Body of pancreas (tissue), 4 donors: Measurements from ENCODE around the gene ARHGAP18. TPM values are rescaled to one million over a fixed set of nuclear protein-coding genes. Genes with fewer than 3 reads are reported as not detected.

ENCODE experiments used
- ATAC-seq: fragments of 150-250 bp; one replicate; pipeline ENCODE4 v1.9.1; 2016
- DNase-seq, 4 donors: peaks; one replicate each; pipeline ENCODE4 v3.0.0-alpha.2; 2019
- H3K27ac ChIP-seq, 4 donors: fragments of 200-600 bp; sonication (generic); 1 replicate in 3 of 4; 2 replicates in 1 of 4; pipeline versions ENCODE4 v1.5.1 to v1.6.1; 2016 to 2019; ENCODE audit warnings: mild to moderate bottlenecking in 1 of 4, mixed read lengths in 1 of 4, moderate library complexity in 1 of 4
- H3K27me3 ChIP-seq, 2 donors: fragments of 200-600 bp; sonication (generic); one replicate each; pipeline ENCODE4 v1.6.0; 2016; ENCODE audit warnings: mild to moderate bottlenecking in 1 of 2
- H3K36me3 ChIP-seq, 2 donors: fragments of 200-600 bp; sonication (generic); replicated peaks in 1 of 2; 2 replicates each; pipeline ENCODE4 v1.5.1; 2016; ENCODE audit warnings: low read depth in 2 of 2; ENCODE audit not compliant: insufficient read depth in 1 of 2
- H3K4me1 ChIP-seq: fragments of 200-600 bp; sonication (generic); one replicate; pipeline ENCODE4 v1.6.0; 2016
- H3K4me3 ChIP-seq, 2 donors: fragments of 200-600 bp; sonication (generic); 1 replicate in 1 of 2; 2 replicates in 1 of 2; pipeline ENCODE4 v1.5.1; 2016 to 2019
- H3K9me3 ChIP-seq, 3 donors: fragments of 200-600 bp; sonication (generic); 1 replicate in 2 of 3; 2 replicates in 1 of 3; pipeline ENCODE4 v1.5.1; 2016
- POLR2A ChIP-seq, 3 donors: fragments of 450-650 bp; IDR thresholded peaks; one replicate each; pipeline ENCODE4 v1.6.1; 2016; ENCODE audit warnings: antibody characterized with exemption in 3 of 3, mild to moderate bottlenecking in 2 of 3
- WGBS, 2 donors: methylation state at CpG; one replicate each; pipeline ENCODE4 v1.1.5; 2017; 5-methylcytosine and 5-hydroxymethylcytosine counted together
- intact Hi-C: fragments of 100-400 bp; cut with DNase I; formaldehyde crosslinking; loops from one replicate; pipeline ENCODE4 v1.15.1; 2023
- total RNA-seq, 2 donors: library from RNA; depleted of rRNA; stranded (reverse); fragments of >200 nt; gene quantifications; one replicate each; pipeline ENCODE4 v1.1.0, GENCODE V29; 2016
- TF ChIP-seq, protein P1 (sequence below), 7 experiments: fragments of 450-650 bp in 4 of 7; fragments of 200-600 bp in 3 of 7; sonication (generic) in 3 of 7; IDR thresholded peaks; one replicate each; pipeline ENCODE4 v1.5.1; 2016 to 2019; ENCODE audit warnings: antibody characterized with exemption in 7 of 7

Gene ARHGAP18
- total RNA-seq, 2 donors from 2014 or later, result 16.2 to 30.6 TPM

DNA sequence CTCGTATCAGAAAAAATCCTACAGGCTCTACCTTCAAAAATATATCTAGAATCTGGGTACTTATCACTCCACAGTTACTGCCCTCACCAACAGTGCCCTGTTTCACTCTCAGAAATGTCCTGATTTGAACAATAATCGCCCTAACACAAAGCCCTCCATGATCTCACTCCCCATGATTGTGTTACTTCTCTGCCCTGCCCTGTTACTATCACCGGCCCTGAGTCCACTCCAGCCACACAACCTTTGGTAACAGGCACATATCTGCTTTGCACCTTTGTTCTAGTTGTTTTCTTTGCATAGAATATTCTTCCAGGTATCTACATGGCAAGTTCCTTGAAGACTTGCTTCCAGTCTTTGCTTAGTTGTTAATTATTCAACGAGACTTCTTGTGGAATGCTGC, 142.0 kb downstream of the ARHGAP18 start:
- intact Hi-C loops, result no loop called here

DNA sequence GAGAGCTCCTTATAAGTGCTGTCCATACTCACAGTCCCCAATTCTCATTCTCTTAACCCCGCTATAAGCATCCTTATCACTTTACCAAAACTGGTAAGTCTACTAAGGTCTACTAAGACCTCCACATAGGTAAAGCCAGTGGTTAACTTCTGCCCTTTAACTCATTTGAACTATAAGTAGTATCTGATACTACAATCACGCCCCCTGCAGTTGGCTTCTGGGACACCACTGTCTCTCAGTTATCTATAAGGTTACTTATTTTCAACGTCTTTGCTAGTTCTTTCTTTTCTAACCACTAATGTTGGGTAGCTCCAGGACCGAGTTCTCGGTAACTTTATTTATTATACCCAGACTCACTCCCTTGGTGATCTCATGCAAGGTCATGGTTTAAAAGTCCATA, 142.6 kb downstream of the ARHGAP18 start:
- no peak overlapping the region for H3K4me3 ChIP-seq
- intact Hi-C loops, result no loop called here
- no peaks in the 10 kb centered on the region for H3K27me3 ChIP-seq
- peak in 2 of 4 donors; percentile 25 to 42 for DNase-seq
- 73 to 76% methylated on average over 5 of the region's 5 CpGs for WGBS, 2 donors
- no peaks in the 10 kb centered on the region for H3K4me1 ChIP-seq
- H3K27ac ChIP-seq, result no peak overlapping the region
- TF ChIP-seq, protein P1, sequence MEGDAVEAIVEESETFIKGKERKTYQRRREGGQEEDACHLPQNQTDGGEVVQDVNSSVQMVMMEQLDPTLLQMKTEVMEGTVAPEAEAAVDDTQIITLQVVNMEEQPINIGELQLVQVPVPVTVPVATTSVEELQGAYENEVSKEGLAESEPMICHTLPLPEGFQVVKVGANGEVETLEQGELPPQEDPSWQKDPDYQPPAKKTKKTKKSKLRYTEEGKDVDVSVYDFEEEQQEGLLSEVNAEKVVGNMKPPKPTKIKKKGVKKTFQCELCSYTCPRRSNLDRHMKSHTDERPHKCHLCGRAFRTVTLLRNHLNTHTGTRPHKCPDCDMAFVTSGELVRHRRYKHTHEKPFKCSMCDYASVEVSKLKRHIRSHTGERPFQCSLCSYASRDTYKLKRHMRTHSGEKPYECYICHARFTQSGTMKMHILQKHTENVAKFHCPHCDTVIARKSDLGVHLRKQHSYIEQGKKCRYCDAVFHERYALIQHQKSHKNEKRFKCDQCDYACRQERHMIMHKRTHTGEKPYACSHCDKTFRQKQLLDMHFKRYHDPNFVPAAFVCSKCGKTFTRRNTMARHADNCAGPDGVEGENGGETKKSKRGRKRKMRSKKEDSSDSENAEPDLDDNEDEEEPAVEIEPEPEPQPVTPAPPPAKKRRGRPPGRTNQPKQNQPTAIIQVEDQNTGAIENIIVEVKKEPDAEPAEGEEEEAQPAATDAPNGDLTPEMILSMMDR (IDR thresholded peaks at IDR 0.05), result peak in 3 of 7 experiments; percentile 12 to 18 (median 13)
- no peak for TF ChIP-seq POLR2A (IDR thresholded peaks at IDR 0.05)
- no peak for ATAC-seq
- H3K36me3 ChIP-seq, result no peaks in the 10 kb centered on the region
- H3K9me3 ChIP-seq, result no peaks in the 10 kb centered on the region

More for the DNA sequence above, 142.0 kb downstream of the ARHGAP18 start:
- H3K4me3 ChIP-seq, result no peak overlapping the region
- H3K36me3 ChIP-seq, result no peaks in the 10 kb centered on the region
- H3K27ac ChIP-seq, result no peak overlapping the region
- ATAC-seq, result no peak
- DNase-seq, result no peak
- H3K27me3 ChIP-seq, result no peaks in the 10 kb centered on the region
- no peaks in the 10 kb centered on the region for H3K4me1 ChIP-seq
- WGBS, 2 donors, result 80 to 85% methylated on average over 4 of the region's 4 CpGs
- no peaks in the 10 kb centered on the region for H3K9me3 ChIP-seq
- TF ChIP-seq POLR2A (IDR thresholded peaks at IDR 0.05), result no peak
- TF ChIP-seq, protein P1 (IDR thresholded peaks at IDR 0.05), result no peak

DNA sequence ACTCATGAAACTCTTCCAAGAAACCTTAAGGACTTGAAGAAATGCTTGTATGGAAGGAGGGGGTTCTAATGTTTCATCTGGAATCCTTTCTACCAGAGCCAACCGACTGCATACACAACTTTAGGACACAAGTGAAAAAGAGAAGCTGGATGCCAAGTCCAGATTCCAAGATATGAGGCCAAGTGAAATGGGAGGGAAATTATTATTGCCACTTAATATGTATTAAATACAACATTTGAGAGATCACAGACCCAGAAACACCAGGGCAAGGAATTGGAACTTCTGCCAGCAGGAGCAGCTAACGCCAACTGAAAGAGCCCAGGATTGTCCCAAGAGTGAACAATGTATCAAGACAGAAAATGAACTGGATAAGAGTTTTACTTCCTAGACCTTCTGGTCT, 144.2 kb downstream of the ARHGAP18 start:
- DNase-seq, result no peak
- TF ChIP-seq, protein P1 (IDR thresholded peaks at IDR 0.05), result no peak
- no peak for TF ChIP-seq POLR2A (IDR thresholded peaks at IDR 0.05)
- Histone ChIP-seq H3K27me3 (no peaks in the 10 kb centered on the region), H3K36me3 (no peaks in the 10 kb centered on the region), H3K4me3 (no peak overlapping the region), H3K27ac (no peak overlapping the region), H3K4me1 (no peaks in the 10 kb centered on the region), H3K9me3 (no peaks in the 10 kb centered on the region)
- ATAC-seq, result no peak
- intact Hi-C loops, result no loop called here
- 68 to 76% methylated on average over 2 of the region's 2 CpGs for WGBS, 2 donors

DNA sequence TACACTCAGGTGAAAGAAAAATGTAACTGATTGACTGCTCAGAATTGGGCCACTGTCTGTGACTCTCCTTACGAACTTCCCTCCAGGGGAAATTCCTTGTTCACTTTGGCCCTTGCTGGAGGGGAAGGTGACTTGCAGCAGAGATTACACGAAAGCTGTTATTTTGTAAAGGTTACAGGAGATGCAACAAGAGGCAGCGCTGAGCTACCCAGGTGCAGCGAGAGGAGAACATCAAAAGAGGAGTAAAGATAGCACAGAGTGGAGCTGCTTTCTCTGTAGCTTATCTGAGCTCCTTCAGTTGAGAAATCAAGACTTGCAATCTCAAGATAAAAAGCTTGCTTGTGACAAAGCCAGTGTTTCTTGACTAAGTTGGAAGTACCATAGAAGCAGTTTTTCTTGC, 144.6 kb downstream of the ARHGAP18 start:
- Histone ChIP-seq H3K36me3 (no peaks in the 10 kb centered on the region), H3K4me3 (no peak overlapping the region), H3K27me3 (no peaks in the 10 kb centered on the region), H3K4me1 (no peaks in the 10 kb centered on the region), H3K9me3 (no peaks in the 10 kb centered on the region), H3K27ac (no peak overlapping the region)
- intact Hi-C loops, result no loop called here
- DNase-seq (no peak), ATAC-seq (no peak)
- 87 to 98% methylated on average over 4 of the region's 4 CpGs for WGBS, 2 donors
- TF ChIP-seq, protein P1 (IDR thresholded peaks at IDR 0.05), result no peak

DNA sequence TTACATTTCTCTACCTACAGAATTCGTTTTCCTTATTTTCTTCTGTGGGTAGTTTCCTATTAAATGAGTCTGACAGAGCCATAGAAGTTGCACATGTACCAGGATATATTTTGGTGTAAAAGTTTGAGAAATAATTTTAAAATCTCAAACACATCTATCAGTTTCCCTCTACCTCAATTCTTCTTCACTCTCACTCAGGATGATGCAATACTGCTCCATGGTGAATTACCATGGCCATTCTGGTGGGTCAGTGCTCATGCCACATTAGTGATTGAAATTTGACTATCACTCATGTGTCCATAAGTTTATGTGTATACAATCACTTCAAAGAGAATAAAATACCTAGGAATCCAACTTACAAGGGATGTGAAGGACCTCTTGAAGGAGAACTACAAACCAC, 151.7 kb downstream of the ARHGAP18 start:
- intact Hi-C loops, result no loop called here
- TF ChIP-seq, protein P1 (IDR thresholded peaks at IDR 0.05), result no peak
- TF ChIP-seq POLR2A (IDR thresholded peaks at IDR 0.05), result no peak
- Histone ChIP-seq H3K36me3 (no peaks in the 10 kb centered on the region), H3K27ac (no peak overlapping the region), H3K4me1 (no peaks in the 10 kb centered on the region), H3K9me3 (no peaks in the 10 kb centered on the region), H3K27me3 (no peaks in the 10 kb centered on the region), H3K4me3 (no peak overlapping the region)
- ATAC-seq (no peak), DNase-seq (no peak)
- 84 to 92% methylated on average over 1 of the region's 1 CpG for WGBS, 2 donors
